Activated CD4-positive, CD25-positive, alpha-beta regulatory T cell treated with anti-CD3 and anti-CD28 coated beads, Interleukin-2, amount 50 U/mL, for 16 hours (primary cell): Measurements from ENCODE around the gene DNASE1L1.

Experiments
- DNase-seq: peaks from one replicate; pipeline ENCODE4 v3.0.0-alpha.2; 2020; ENCODE audit warnings: low read depth, low spot score

Gene DNASE1L1

GRCh38 chrX:154409222-154409871, at the start of gene DNASE1L1:
Gene DNASE1L1 (minus strand): TSS chrX:154409254. CDS start chrX:154405568, 3,686 bp downstream.
- DNase-seq: no peak

- peak; percentile 39 for DNase-seq
Measured at GRCh38 chrX:154458116-154458953, 49.3 kb upstream of the DNASE1L1 start, which contains the start of gene PLXNA3. Gene PLXNA3 (plus strand): TSS chrX:154458281. CDS start chrX:154460184, 1,903 bp downstream.

GRCh38 chrX:154457491-154458115, 48.5 kb upstream of the DNASE1L1 start:
- peak; percentile 8 for DNase-seq

GRCh38 chrX:154452823-154453222, 43.8 kb upstream of the DNASE1L1 start:
- no peak for DNase-seq

- DNase-seq: no peak
Measured at GRCh38 chrX:154450312-154450711, 41.3 kb upstream of the DNASE1L1 start.

- DNase-seq: no peak
Measured at GRCh38 chrX:154449618-154450017, 40.6 kb upstream of the DNASE1L1 start.

- DNase-seq: no peak
Measured at GRCh38 chrX:154448484-154448883, 39.4 kb upstream of the DNASE1L1 start.

- no peak for DNase-seq
Measured at GRCh38 chrX:154446430-154446829, 37.4 kb upstream of the DNASE1L1 start.

GRCh38 chrX:154445776-154446175, 36.7 kb upstream of the DNASE1L1 start:
- DNase-seq: no peak

GRCh38 chrX:154444755-154445246, 35.7 kb upstream of the DNASE1L1 start:
- no peak for DNase-seq

- DNase-seq: peak; percentile 32
Measured at GRCh38 chrX:154443992-154444754, 35.1 kb upstream of the DNASE1L1 start, which contains the start of gene FAM50A. Gene FAM50A (plus strand): TSS chrX:154444141. CDS start chrX:154444236, 95 bp downstream.

GRCh38 chrX:154443479-154443910, 34.4 kb upstream of the DNASE1L1 start:
- no peak for DNase-seq

- no peak for DNase-seq
Measured at GRCh38 chrX:154441984-154442707, 33.1 kb upstream of the DNASE1L1 start.

- no peak for DNase-seq
Measured at GRCh38 chrX:154441564-154441963, 32.5 kb upstream of the DNASE1L1 start.

GRCh38 chrX:154440623-154441357, 31.7 kb upstream of the DNASE1L1 start:
- DNase-seq: no peak

GRCh38 chrX:154439841-154440240, 30.8 kb upstream of the DNASE1L1 start:
- DNase-seq: no peak

- no peak for DNase-seq
Measured at GRCh38 chrX:154437971-154438893, 29.2 kb upstream of the DNASE1L1 start.

GRCh38 chrX:154436983-154437752, 28.1 kb upstream of the DNASE1L1 start, which contains the start of gene GDI1:
Gene GDI1 (plus strand): TSS chrX:154437154. CDS start chrX:154437255, 101 bp downstream.
- peak; percentile 17 for DNase-seq
